Central memory CD4-positive, alpha-beta T cell (primary cell): ENCODE measurements around the gene GPC3.
"Not testable (repeated sequence)": the region's sequence is repeated elsewhere in the genome, so short reads cannot be mapped to it uniquely, and the experiment has no call there.

Source experiments
- DNase-seq: peaks from one replicate; pipeline ENCODE4 v3.0.0; 2022

The GPC3 gene

GRCh38 chrX:133746593-133746992 is 238.8 kb downstream of the GPC3 start:
- DNase-seq = no peak

- peak; percentile 22 for DNase-seq
Measured at GRCh38 chrX:133745349-133745748, 240.0 kb downstream of the GPC3 start.

DNA sequence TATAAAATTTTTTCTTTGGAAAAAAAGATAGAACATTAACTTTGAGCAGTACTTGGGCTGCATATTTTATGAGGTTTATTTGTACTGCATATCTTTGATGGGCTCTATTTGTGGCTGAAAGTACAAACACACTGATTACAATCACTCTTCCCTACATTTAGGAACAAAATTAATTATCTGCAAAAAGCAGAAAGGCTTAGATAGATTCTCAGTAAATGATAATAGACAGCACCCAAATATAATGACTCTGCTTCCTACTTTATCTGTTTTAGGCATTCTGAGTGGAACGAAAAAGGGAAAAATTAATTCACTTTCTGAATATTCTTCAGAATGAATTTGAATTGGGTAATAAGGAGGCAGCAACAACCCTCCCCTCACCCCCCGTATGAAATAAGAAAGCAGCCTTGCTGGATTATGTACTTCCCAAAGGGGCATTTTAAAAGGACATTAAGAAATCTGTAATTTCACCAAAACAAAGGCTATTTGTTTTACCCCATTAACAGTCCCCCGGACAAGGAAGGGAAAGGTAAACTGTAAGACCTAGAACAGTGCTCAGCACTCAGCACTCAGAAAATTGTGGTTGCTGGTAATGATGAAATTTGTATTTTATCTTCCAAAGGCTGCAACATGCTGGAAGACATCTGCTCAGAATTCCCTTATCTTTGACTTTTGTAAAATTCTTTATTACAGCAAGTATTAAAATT is 242.6 kb downstream of the GPC3 start:
- DNase-seq = no peak

DNA sequence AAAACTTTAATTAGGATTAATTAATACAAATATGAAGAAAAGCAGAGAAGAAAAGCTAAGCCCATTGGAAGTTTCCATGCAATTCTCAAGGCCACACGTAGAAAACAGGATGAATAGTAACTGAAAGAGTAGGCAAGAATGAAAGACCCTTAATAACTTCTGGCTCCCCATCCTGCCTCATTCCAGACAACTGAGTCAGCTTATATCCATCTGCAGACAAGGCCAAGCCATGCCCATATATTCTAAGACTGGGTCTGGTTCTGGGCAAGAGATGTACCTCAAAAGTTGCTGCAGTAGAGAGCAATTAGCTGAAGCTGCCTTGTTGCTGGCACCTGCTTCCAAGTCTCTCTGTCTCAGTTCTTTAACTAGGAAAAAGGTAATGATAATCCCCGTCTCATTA is 244.1 kb downstream of the GPC3 start:
- DNase-seq = no peak

- no peak for DNase-seq
Measured at GRCh38 chrX:133726642-133727041, 258.8 kb downstream of the GPC3 start.

- DNase-seq = no peak
Measured at GRCh38 chrX:133726211-133726630, 259.2 kb downstream of the GPC3 start.

DNA sequence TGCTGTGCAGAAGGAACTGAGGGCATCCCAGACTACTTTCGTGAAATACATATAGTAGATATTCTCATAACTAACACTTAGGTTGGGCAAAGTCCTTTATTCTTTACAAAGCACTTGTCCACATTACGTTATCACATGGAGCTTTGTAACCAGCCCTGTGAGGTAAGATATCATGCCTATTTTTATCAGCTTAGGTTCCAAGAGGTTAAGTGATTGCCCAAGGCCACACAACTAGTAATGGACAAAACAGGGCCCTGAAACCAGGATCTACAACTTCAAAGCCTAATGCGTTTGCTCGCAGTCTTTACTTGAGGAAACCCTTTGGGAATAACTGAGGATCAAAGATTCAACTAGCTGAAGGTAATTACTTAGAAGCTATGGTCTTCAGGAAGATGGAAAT is 261.5 kb downstream of the GPC3 start:
- DNase-seq = no peak

GRCh38 chrX:133722756-133723155 is 262.6 kb downstream of the GPC3 start:
- no peak for DNase-seq

DNA sequence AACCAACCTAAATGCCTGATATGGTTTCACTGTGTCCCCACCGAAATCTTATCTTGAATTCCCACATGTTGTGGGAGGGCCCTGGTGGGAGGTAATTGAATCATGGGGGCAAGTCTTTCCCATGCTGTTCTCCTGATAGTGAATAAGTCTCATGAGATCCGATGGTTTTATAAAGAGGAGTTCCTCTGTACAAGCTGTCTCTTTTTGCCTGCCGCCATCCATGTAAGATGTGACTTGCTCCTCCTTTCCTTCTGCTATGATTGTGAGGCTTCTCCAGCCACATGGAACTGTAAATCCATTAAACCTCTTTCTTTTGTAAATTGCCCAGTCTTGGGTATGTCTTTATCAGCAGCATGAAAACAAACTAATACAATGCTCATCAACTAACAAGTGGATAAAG is 265.1 kb downstream of the GPC3 start:
- not testable (repeated sequence) for DNase-seq

- DNase-seq = no peak
Measured at GRCh38 chrX:133715715-133716114, 269.7 kb downstream of the GPC3 start.

DNA sequence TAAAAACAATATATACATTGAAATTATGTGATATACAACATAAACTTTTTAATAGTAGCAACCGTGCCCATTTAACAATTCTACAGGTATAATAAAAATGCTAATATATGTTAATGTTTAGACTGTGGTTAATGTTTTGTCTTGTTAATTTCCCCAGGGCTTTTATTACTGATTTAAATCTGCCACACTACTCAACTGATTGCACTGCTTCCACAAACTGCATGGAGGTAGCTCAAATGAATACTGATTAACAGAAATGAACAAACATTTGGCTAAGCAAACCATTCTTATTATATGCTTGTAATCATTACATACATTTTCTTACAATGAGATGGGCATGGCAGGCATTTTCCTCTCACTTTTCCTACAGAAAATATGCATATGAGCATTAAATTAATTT is 275.9 kb downstream of the GPC3 start:
- no peak for DNase-seq

GRCh38 chrX:133706890-133707289 is 278.5 kb downstream of the GPC3 start:
- no peak for DNase-seq

DNA sequence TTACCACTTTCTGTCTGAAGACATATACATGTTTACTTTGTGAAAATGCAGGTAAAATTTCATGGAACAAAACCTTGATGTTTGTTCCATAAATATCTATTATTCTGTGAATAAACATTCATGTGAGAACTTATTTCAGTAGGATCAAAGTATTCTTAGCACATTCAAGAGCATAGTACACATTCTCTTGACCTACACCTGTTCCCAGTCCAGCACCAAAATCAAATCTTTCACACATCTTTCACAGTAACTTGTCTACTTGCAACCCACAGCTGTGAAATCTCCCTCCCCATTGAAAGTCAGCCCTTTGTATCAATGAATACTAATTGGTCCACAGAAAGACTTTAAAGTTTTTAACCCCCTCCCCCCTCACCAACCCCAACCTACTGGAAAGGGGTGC is 283.2 kb downstream of the GPC3 start:
- no peak for DNase-seq

DNA sequence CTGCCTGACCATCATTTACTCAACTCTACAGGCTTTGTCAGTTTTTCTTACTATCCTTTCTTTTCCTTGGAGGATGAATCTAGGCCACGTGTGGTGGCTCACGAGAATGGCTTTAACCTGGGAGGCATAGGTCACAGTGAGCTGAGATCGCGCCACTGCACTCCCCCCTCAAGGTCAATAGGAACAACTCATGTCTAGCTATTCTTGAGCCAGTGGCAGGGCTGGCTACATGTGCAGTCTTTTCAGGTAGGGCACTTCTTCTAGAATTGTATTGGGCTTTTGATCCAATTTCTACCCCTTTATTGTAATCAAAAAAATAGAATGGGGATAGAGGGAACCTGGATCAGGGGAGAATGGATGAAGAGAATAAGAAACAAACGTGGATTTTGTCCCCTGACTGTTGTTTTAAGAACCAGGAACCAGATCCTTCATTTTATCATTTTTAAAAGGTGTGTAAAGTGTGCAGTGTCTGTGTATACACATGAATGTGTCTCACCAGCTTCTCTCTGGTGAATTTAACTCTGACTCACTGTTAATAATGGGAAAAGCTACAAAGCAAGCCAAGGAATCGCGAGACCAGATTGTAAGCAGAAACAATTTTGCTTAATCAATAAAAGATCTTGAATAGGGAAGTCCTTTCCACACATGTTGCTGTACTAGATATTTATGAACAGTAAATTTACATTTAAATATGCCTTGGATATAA is 286.2 kb downstream of the GPC3 start:
- no peak for DNase-seq

DNA sequence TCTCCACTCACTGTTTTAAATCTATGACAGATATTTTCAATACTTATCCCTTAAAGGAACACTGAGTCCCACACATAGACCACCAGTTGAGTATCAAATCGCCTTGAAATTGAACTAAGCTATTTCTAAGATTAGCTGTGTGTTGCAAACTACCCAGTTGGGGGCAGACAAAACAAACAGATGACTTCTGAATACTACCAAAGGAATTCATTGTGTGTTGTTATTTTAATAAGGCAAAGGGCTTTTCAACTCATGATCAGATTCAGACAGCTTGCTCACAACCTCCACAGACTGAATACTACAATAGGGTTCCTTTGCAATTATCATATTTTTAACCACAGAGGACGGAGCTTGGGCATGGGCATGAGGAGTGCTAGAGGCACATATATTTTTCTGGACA is 287.1 kb downstream of the GPC3 start:
- DNase-seq = no peak

- no peak for DNase-seq
Measured at GRCh38 chrX:133697656-133698055, 287.7 kb downstream of the GPC3 start.

DNA sequence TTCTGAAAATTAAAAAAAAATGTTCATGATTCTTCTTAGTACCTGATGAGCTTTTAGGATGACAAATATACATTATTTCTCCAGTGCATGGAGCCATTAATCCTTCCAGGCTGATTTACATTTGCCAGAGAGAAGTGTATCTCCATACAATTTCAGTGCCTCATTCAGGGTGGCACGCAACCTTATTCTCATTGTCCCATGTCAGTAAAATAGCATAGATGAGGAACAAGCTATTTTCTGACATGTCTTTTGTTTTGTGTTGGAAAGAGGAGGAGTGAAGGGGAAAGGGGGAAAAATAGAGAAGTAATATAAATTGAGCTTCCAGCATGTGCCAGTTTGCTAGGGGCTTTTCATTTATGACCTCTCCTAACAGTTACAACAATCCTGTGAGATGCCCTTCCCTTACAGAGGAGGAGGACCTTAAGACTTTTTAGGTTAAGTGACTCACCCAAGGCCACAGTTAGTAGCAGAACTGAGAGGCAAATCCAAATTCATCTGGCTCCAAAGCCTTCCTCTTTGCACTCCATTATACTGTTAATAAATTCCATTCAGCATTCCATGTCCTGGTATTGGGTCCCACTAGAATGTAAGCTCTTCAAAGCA is 295.3 kb downstream of the GPC3 start:
- DNase-seq = no peak

- DNase-seq = no peak
Measured at GRCh38 chrX:133685822-133686221, 299.6 kb downstream of the GPC3 start.

- no peak for DNase-seq
Measured at GRCh38 chrX:133681897-133682296, 303.5 kb downstream of the GPC3 start.

DNA sequence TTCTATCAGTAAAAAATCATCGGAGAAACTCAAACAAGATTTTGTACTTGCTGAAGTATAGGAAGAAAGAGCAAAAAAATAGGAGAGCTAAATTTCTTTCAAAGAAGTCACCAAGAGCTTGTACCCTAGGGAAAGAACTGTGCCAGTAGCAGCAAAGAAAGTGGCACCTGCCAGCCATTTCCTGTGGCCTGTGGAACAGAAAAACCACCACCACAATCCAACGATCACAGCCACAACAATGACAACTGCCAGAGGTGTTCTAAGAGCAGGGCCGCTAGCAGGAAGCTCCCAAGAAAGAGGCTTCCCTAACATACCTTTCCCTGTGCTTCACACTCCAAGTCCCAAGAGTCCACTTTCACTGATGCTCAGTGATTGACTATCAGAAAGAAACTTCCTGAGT is 304.0 kb downstream of the GPC3 start:
- DNase-seq = no peak

GRCh38 chrX:133677123-133678063 is 308.0 kb downstream of the GPC3 start:
- no peak for DNase-seq

- DNase-seq = no peak
Measured at GRCh38 chrX:133676344-133677122, 308.9 kb downstream of the GPC3 start.
